ENCODE measurements around the gene WDR53.
"Not testable (repeated sequence)": the region's sequence is repeated elsewhere in the genome, so short reads cannot be mapped to it uniquely, and the experiment has no call there.

The WDR53 gene

GRCh38 chr3:196518966-196519717 is 49.2 kb downstream of the WDR53 start:
- DNase-seq (ENCODE audit: low read depth in 2 of 3, low spot score in 1 of 3), result peak in 2 of 3 donors; percentile 61 to 72

GRCh38 chr3:196517919-196518318 is 50.4 kb downstream of the WDR53 start:
- DNase-seq (ENCODE audit: low read depth in 2 of 3, low spot score in 1 of 3), result no peak

- DNase-seq (ENCODE audit: low read depth in 2 of 3, low spot score in 1 of 3), result no peak
These were observed 51.1 kb downstream of the WDR53 start for GRCh38 chr3:196517162-196517800.

GRCh38 chr3:196514913-196515621 is 53.3 kb downstream of the WDR53 start, which contains the start of gene SMCO1:
SMCO1 (minus strand) TSS chr3:196515346; CDS start chr3:196515209, 137 bp downstream.
- no peak for DNase-seq (ENCODE audit: low read depth in 2 of 3, low spot score in 1 of 3)

GRCh38 chr3:196514350-196514716 is 54.0 kb downstream of the WDR53 start:
- no peak for DNase-seq (ENCODE audit: low read depth in 2 of 3, low spot score in 1 of 3)

- DNase-seq (ENCODE audit: low read depth in 2 of 3, low spot score in 1 of 3), result no peak
These were observed 54.5 kb downstream of the WDR53 start for GRCh38 chr3:196513697-196514349.

- DNase-seq (ENCODE audit: low read depth in 2 of 3, low spot score in 1 of 3), result not testable (repeated sequence)
These were observed 56.5 kb downstream of the WDR53 start for GRCh38 chr3:196511646-196512425.

GRCh38 chr3:196511108-196511507 is 57.2 kb downstream of the WDR53 start:
- not testable (repeated sequence) for DNase-seq (ENCODE audit: low read depth in 2 of 3, low spot score in 1 of 3)

GRCh38 chr3:196506687-196507086 is 61.7 kb downstream of the WDR53 start:
- DNase-seq (ENCODE audit: low read depth in 2 of 3, low spot score in 1 of 3), result no peak

GRCh38 chr3:196504556-196504955 is 63.8 kb downstream of the WDR53 start:
- DNase-seq (ENCODE audit: low read depth in 2 of 3, low spot score in 1 of 3), result no peak

All from stimulated activated CD4-positive, alpha-beta T cell treated with anti-CD3 and anti-CD28 coated beads, Interleukin-12 subunit alpha, Interleukin-12 subunit beta, amount 100 ng/mL, for 48 hours (primary cell).